ENCODE measurements around the gene IL7R. TPM values are rescaled to one million over a fixed set of nuclear protein-coding genes. Genes with fewer than 3 reads are reported as not detected.
"Not testable (repeated sequence)": the region's sequence is repeated elsewhere in the genome, so short reads cannot be mapped to it uniquely, and the experiment has no call there.

The IL7R gene
- total RNA-seq, 1 donor from 2014 or later: 6.6 TPM

DNA sequence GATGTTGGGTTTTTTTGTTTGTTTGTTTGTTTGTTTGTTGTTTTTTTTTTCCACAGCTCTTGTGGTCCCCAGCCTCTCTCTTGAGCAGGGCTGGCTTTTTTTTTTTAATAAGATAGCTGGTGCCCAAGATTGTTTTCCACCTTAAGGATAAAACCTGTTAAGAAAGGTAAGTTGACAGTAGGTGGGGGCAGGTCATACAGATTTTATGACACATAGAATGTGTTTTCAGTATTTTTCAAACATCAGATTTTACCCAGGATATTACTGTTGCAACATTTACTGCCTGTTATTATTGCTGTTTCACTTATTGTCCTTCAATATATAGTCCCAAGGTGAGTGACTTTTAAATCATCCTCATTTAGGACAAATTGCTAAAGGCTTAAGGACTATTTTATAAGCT is 3.9 kb upstream of the IL7R start:
- no peaks in the 10 kb centered on the region for H3K27me3 ChIP-seq
- intact Hi-C loops (cut with DNase I): no loop called here
- no peak for DNase-seq (ENCODE audit: low spot score in 2 of 2)
- no peak overlapping the region for H3K4me3 ChIP-seq
- no peaks in the 10 kb centered on the region for H3K4me1 ChIP-seq
- no peaks in the 10 kb centered on the region for H3K9me3 ChIP-seq
- TF ChIP-seq, protein P1, sequence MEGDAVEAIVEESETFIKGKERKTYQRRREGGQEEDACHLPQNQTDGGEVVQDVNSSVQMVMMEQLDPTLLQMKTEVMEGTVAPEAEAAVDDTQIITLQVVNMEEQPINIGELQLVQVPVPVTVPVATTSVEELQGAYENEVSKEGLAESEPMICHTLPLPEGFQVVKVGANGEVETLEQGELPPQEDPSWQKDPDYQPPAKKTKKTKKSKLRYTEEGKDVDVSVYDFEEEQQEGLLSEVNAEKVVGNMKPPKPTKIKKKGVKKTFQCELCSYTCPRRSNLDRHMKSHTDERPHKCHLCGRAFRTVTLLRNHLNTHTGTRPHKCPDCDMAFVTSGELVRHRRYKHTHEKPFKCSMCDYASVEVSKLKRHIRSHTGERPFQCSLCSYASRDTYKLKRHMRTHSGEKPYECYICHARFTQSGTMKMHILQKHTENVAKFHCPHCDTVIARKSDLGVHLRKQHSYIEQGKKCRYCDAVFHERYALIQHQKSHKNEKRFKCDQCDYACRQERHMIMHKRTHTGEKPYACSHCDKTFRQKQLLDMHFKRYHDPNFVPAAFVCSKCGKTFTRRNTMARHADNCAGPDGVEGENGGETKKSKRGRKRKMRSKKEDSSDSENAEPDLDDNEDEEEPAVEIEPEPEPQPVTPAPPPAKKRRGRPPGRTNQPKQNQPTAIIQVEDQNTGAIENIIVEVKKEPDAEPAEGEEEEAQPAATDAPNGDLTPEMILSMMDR (IDR thresholded peaks at IDR 0.05): no peak
- no peak overlapping the region for H3K27ac ChIP-seq
- H3K36me3 ChIP-seq: no peaks in the 10 kb centered on the region

DNA sequence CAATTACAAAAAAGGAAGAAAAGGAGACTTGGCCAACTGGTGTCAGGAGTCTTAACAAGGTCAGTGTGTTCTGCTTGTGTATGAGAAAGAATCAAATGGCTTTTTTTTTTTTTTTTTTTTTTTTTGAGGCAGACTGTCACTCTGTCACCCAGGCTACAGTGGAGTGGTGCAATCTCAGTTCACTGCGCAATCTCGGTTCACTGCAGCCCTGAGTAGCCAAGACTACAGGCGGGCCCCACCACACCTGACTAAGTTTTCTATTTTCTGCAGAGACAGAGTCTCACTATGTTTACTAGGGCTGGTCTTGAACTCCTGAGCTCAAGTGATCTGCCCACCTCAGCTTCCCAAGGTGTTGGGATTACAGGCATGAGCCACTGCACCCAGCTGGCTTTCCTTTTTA is 3.1 kb upstream of the IL7R start:
- TF ChIP-seq, protein P1 (IDR thresholded peaks at IDR 0.05): no peak
- no peak for DNase-seq (ENCODE audit: low spot score in 2 of 2)
- H3K4me3 ChIP-seq: no peak overlapping the region
- H3K9me3 ChIP-seq: no peaks in the 10 kb centered on the region
- H3K36me3 ChIP-seq: no peaks in the 10 kb centered on the region
- no peaks in the 10 kb centered on the region for H3K27me3 ChIP-seq
- no peaks in the 10 kb centered on the region for H3K4me1 ChIP-seq
- intact Hi-C loops (cut with DNase I): no loop called here
- no peak overlapping the region for H3K27ac ChIP-seq

DNA sequence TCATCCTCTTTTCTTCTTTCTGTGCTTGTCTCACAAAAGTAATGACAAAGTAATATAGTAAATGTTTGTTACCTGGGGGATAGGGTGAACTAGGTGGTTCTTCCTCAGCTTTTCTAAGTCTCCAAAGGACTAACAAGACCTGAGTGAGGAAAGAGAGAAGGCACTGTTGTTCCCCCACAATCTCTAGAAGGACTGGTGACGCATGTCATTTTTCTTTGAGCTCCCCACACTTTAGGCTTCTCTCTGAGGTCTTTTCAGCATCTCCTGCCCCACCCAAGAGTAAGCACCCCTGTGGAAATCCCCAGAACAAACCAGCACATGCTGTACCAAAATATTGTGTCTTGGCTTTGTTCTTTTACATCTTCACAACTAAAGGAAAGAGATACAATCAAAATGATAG is 2.4 kb upstream of the IL7R start:
- Histone ChIP-seq H3K36me3 (no peaks in the 10 kb centered on the region), H3K9me3 (no peaks in the 10 kb centered on the region), H3K27ac (no peak overlapping the region), H3K27me3 (no peaks in the 10 kb centered on the region), H3K4me1 (no peaks in the 10 kb centered on the region), H3K4me3 (no peak overlapping the region)
- TF ChIP-seq, protein P1 (IDR thresholded peaks at IDR 0.05): no peak
- DNase-seq (ENCODE audit: low spot score in 2 of 2): no peak
- intact Hi-C loops (cut with DNase I): no loop called here

DNA sequence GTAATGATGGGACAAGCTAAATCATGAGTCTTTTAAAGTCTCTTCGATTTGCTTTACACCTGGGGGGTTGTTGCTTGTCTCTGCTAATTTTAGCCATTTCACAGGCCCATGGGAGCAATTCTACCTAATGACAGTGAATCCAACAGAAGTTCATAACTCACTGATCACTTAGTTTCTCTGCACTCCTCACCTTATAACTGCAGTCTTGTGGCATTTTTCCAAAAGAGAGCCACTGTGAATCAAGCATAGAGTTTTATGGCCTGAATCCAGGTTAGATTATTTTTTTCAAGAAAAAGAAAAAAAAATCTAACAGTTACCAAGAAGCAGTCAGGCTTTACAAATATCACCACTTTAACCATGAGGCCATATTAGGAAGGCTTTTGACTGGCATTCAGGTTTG is 1.5 kb upstream of the IL7R start:
- Histone ChIP-seq H3K27ac (no peak overlapping the region), H3K4me3 (no peak overlapping the region), H3K4me1 (no peaks in the 10 kb centered on the region), H3K27me3 (no peaks in the 10 kb centered on the region), H3K36me3 (no peaks in the 10 kb centered on the region), H3K9me3 (no peaks in the 10 kb centered on the region)
- TF ChIP-seq, protein P1 (IDR thresholded peaks at IDR 0.05): no peak
- no peak for DNase-seq (ENCODE audit: low spot score in 2 of 2)
- intact Hi-C loops (cut with DNase I): no loop called here

DNA sequence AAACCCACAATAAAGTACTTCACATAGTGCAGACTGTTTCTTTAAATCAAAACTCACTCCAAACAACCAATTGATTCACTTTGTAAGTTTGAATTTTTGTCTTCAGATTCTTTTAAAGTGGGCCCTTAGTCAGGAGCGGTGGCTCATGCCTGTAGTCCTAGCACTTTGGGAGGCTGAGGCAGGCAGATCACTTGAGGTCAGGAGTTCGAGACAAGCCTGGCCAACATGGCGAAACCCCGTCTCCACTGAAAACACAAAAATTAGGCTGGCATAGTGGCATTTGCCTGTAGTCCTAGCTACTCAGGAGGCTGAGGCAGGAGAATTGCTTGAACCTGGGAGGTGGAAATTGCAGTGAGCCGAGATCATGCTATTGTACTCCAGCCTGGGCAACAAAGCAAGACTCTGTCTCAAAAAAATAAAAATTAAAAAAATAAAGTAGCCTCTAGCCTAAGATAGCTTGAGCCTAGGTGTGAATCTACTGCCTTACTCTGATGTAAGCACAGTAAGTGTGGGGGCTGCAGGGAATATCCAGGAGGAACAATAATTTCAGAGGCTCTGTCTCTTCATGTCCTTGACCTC is 416 bp upstream of the IL7R start:
- H3K27me3 ChIP-seq; intact Hi-C loops (cut with DNase I); DNase-seq (ENCODE audit: low spot score in 2 of 2); H3K36me3 ChIP-seq; H3K27ac ChIP-seq; H3K4me1 ChIP-seq; H3K9me3 ChIP-seq; H3K4me3 ChIP-seq: not testable (repeated sequence)

DNA sequence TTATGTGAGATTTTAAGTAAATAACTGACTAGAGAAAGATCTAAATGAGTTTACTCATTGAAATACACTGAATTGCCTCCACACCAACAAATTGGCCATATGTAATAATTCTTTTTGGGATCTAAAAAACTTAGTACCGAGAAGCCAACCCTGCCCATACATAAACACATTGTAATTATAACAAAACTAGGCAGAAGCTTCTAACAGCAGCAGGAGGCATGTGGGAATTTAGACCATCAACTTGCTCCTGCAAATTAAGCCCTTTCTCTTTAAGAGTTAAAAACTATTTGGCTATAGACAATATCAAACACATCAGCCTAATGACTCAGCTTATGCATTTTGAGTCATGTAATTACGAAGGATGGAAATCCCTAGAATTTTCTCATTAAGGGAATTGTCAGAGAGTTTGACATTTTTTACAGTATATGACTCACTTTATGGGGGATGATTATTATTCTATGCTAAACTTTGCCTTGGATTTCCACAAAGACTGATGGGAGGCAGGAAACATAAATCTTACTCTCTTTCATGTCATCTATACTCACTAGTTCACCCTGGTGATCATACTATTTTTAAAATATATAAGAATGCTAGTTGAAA is 1.0 kb downstream of the IL7R start:
- Histone ChIP-seq H3K4me1 (no peaks in the 10 kb centered on the region), H3K36me3 (no peaks in the 10 kb centered on the region), H3K9me3 (no peaks in the 10 kb centered on the region), H3K27me3 (no peaks in the 10 kb centered on the region), H3K4me3 (no peak overlapping the region), H3K27ac (no peak overlapping the region)
- no peak for DNase-seq (ENCODE audit: low spot score in 2 of 2)
- intact Hi-C loops (cut with DNase I): no loop called here
- TF ChIP-seq, protein P1 (IDR thresholded peaks at IDR 0.05): no peak
